Measurements from ENCODE around the gene KCNB1.

GRCh38 chr20:49469060-49469459 is 13.4 kb downstream of the KCNB1 start:
- TF ChIP-seq EZH2phosphoT487 (IDR thresholded peaks at IDR 0.05; ENCODE audit: insufficient read depth, low read depth), result no peak
- TF ChIP-seq EZH2 (IDR thresholded peaks at IDR 0.05; ENCODE audit: insufficient read depth, poor library complexity, severe bottlenecking), result no peak
